HEK293 (cell line): ENCODE data around the gene PRICKLE1.

Source experiments
- CTCF ChIA-PET: fragments of 350-600 bp; formaldehyde crosslinking; extraction: SDS; loops from one replicate; lab custom pipeline; 2021; ENCODE audit warnings: antibody characterized with exemption; lab: Yijun Ruan, JAX
- POLR2A ChIA-PET: fragments of 300-600 bp; formaldehyde crosslinking; extraction: SDS; loops from one replicate; lab custom pipeline; 2020; ENCODE audit warnings: antibody characterized with exemption, inconsistent platforms; lab: Yijun Ruan, JAX
- H3K27ac ChIP-seq: fragments of 200-500 bp; sonication (Bioruptor generic); 2 replicates; pipeline ENCODE4 v1.5.1; 2014; ENCODE audit warnings: low read depth, low read length, control low read depth, inconsistent platforms; ENCODE audit errors: extremely low read depth
- H3K36me3 ChIP-seq, 2 experiments: fragments of 200-500 bp in 1 of 2; sonication (Bioruptor generic) in 1 of 2; 1 replicate in 1 of 2; 2 replicates in 1 of 2; pipeline ENCODE4 v1.5.1; 2014 to 2017; ENCODE audit warnings: inconsistent platforms in 2 of 2, low read length in 2 of 2; ENCODE audit not compliant: control insufficient read depth in 2 of 2, insufficient read depth in 1 of 2
- H3K4me1 ChIP-seq: fragments of 200-500 bp; sonication (Bioruptor generic); 2 replicates; pipeline ENCODE4 v1.5.1; 2014; ENCODE audit warnings: mild to moderate bottlenecking, low read length, inconsistent platforms; ENCODE audit not compliant: control insufficient read depth, insufficient read depth
- H3K4me3 ChIP-seq: 2 replicates; pipeline ENCODE4 v1.5.1; 2011; ENCODE audit warnings: low read depth, mild to moderate bottlenecking, control low read depth, low read length, moderate library complexity
- H3K9me3 ChIP-seq: fragments of 200-500 bp; sonication (Bioruptor generic); 2 replicates; pipeline ENCODE4 v1.5.1; 2014; ENCODE audit warnings: low read depth, low read length, inconsistent platforms; ENCODE audit not compliant: control insufficient read depth, insufficient read depth
- FEZF1 ChIP-seq: fragments of 450-650 bp; formaldehyde crosslinking; IDR thresholded peaks from 2 replicates; pipeline ENCODE4 v1.5.1; 2016; ENCODE audit warnings: missing biosample characterization, missing genetic modification characterization
- HIC1 ChIP-seq: fragments of 450-650 bp; formaldehyde crosslinking; IDR thresholded peaks from 2 replicates; pipeline ENCODE4 v1.5.1; 2016; ENCODE audit warnings: missing biosample characterization, missing genetic modification characterization
- PRDM6 ChIP-seq: fragments of 450-650 bp; formaldehyde crosslinking; IDR thresholded peaks from 2 replicates; pipeline ENCODE4 v1.5.1; 2017; ENCODE audit warnings: missing biosample characterization, missing genetic modification characterization
- WT1 ChIP-seq: fragments of 450-650 bp; formaldehyde crosslinking; IDR thresholded peaks from 2 replicates; pipeline ENCODE4 v1.5.1; 2016; ENCODE audit warnings: missing biosample characterization, missing genetic modification characterization
- ZBTB8A ChIP-seq: fragments of 450-650 bp; formaldehyde crosslinking; IDR thresholded peaks from 2 replicates; pipeline ENCODE4 v1.5.1; 2016; ENCODE audit warnings: missing biosample characterization, missing genetic modification characterization
- ZNF10 ChIP-seq: fragments of 450-650 bp; formaldehyde crosslinking; IDR thresholded peaks from 2 replicates; pipeline ENCODE4 v1.5.1; 2017; ENCODE audit warnings: missing biosample characterization, missing genetic modification characterization
- ZNF132 ChIP-seq: fragments of 450-650 bp; formaldehyde crosslinking; IDR thresholded peaks from 2 replicates; pipeline ENCODE4 v1.5.1; 2017; ENCODE audit warnings: missing biosample characterization, missing genetic modification characterization, borderline replicate concordance
- ZNF169 ChIP-seq: fragments of 450-650 bp; formaldehyde crosslinking; IDR thresholded peaks from 2 replicates; pipeline ENCODE4 v1.5.1; 2016; ENCODE audit warnings: missing biosample characterization, missing genetic modification characterization
- ZNF174 ChIP-seq: fragments of 450-650 bp; formaldehyde crosslinking; IDR thresholded peaks from 2 replicates; pipeline ENCODE4 v1.5.0; 2017; ENCODE audit warnings: missing biosample characterization, mild to moderate bottlenecking, missing genetic modification characterization
- ZNF2 ChIP-seq: fragments of 450-650 bp; formaldehyde crosslinking; IDR thresholded peaks from 2 replicates; pipeline ENCODE4 v1.5.1; 2016; ENCODE audit warnings: missing biosample characterization, missing genetic modification characterization
- ZNF239 ChIP-seq: fragments of 450-650 bp; formaldehyde crosslinking; IDR thresholded peaks from 2 replicates; pipeline ENCODE4 v1.5.1; 2016; ENCODE audit warnings: missing biosample characterization, missing genetic modification characterization
- ZNF324 ChIP-seq: fragments of 450-650 bp; formaldehyde crosslinking; IDR thresholded peaks from 2 replicates; pipeline ENCODE4 v1.5.1; 2016; ENCODE audit warnings: missing biosample characterization, missing genetic modification characterization
- ZNF341 ChIP-seq: fragments of 450-650 bp; formaldehyde crosslinking; IDR thresholded peaks from 2 replicates; pipeline ENCODE4; 2016; ENCODE audit warnings: low read depth, missing biosample characterization, missing genetic modification characterization
- ZNF37A ChIP-seq: fragments of 450-650 bp; IDR thresholded peaks from 2 replicates; pipeline ENCODE4 v1.5.1; 2018; ENCODE audit warnings: missing biosample characterization, missing genetic modification characterization
- ZNF423 ChIP-seq: fragments of 450-650 bp; formaldehyde crosslinking; IDR thresholded peaks from 2 replicates; pipeline ENCODE4 v1.5.1; 2016; ENCODE audit warnings: missing biosample characterization, missing genetic modification characterization
- ZNF558 ChIP-seq: fragments of 450-650 bp; formaldehyde crosslinking; IDR thresholded peaks from 2 replicates; pipeline ENCODE4 v1.5.1; 2016; ENCODE audit warnings: missing biosample characterization, missing genetic modification characterization
- ZNF560 ChIP-seq: fragments of 450-650 bp; formaldehyde crosslinking; IDR thresholded peaks from 2 replicates; pipeline ENCODE4 v1.5.1; 2017; ENCODE audit warnings: missing biosample characterization, missing genetic modification characterization, borderline replicate concordance
- ZNF561 ChIP-seq: fragments of 450-650 bp; IDR thresholded peaks from 2 replicates; pipeline ENCODE4 v1.5.1; 2018; ENCODE audit warnings: missing biosample characterization, missing genetic modification characterization, borderline replicate concordance
- ZNF600 ChIP-seq: fragments of 450-650 bp; formaldehyde crosslinking; IDR thresholded peaks from 2 replicates; pipeline ENCODE4 v1.5.1; 2016; ENCODE audit warnings: missing biosample characterization, missing genetic modification characterization
- ZNF629 ChIP-seq: fragments of 450-650 bp; formaldehyde crosslinking; IDR thresholded peaks from 2 replicates; pipeline ENCODE4 v1.5.1; 2017; ENCODE audit warnings: missing biosample characterization, missing genetic modification characterization
- ZNF645 ChIP-seq: fragments of 450-650 bp; formaldehyde crosslinking; IDR thresholded peaks from 2 replicates; pipeline ENCODE4; 2016; ENCODE audit warnings: missing biosample characterization, missing genetic modification characterization
- ZNF664 ChIP-seq: fragments of 450-650 bp; formaldehyde crosslinking; IDR thresholded peaks from 2 replicates; pipeline ENCODE4 v1.5.1; 2016; ENCODE audit warnings: missing biosample characterization, missing genetic modification characterization
- ZNF670 ChIP-seq: fragments of 450-650 bp; formaldehyde crosslinking; IDR thresholded peaks from 2 replicates; pipeline ENCODE4 v1.5.1; 2016; ENCODE audit warnings: missing biosample characterization, missing genetic modification characterization, low read depth
- ZNF704 ChIP-seq: fragments of 450-650 bp; formaldehyde crosslinking; IDR thresholded peaks from 2 replicates; pipeline ENCODE4 v1.5.1; 2016; ENCODE audit warnings: missing biosample characterization, missing genetic modification characterization
- ZNF785 ChIP-seq: fragments of 450-650 bp; formaldehyde crosslinking; IDR thresholded peaks from 2 replicates; pipeline ENCODE4 v1.5.1; 2016; ENCODE audit warnings: missing biosample characterization, missing genetic modification characterization
- ZSCAN23 ChIP-seq: fragments of 450-650 bp; formaldehyde crosslinking; IDR thresholded peaks from 2 replicates; pipeline ENCODE4 v1.5.1; 2016; ENCODE audit warnings: missing biosample characterization, missing genetic modification characterization

The PRICKLE1 gene

GRCh38 chr12:42473130-42473529 is 116.4 kb downstream of the PRICKLE1 start (continued):
- TF ChIP-seq HIC1 (tag by site-specific recombination) = no peak
- no peak for TF ChIP-seq ZNF645 (tag by site-specific recombination)
- no peak for TF ChIP-seq ZSCAN23 (tag by site-specific recombination)
- no peak for TF ChIP-seq ZNF600
- TF ChIP-seq FEZF1 (tag by site-specific recombination) = no peak; the same call in 1 of the 2 replicates
- peak; percentile 63 for TF ChIP-seq PRDM6 (tag by site-specific recombination)
- no peak for TF ChIP-seq ZNF239 (tag by site-specific recombination)
- TF ChIP-seq ZNF2 (tag by site-specific recombination) = 0 out of 2 replicates have a peak, but pooled peaks have one; percentile 25
- peak; percentile 43 for TF ChIP-seq ZNF664 (tag by site-specific recombination)
- no peak for TF ChIP-seq WT1 (tag by site-specific recombination)
- peak; percentile 50 for TF ChIP-seq ZNF629 (tag by site-specific recombination)
- TF ChIP-seq ZBTB8A = no peak
- TF ChIP-seq ZNF560 = no peak
- no peak for TF ChIP-seq ZNF37A (tag by site-specific recombination)
- no peak for TF ChIP-seq ZNF169 (tag by site-specific recombination)
- no peak for TF ChIP-seq ZNF558 (tag by site-specific recombination)

- Histone ChIP-seq H3K4me1 (peaks cover 12% of the 10 kb centered on the region), H3K36me3 (peaks cover 0 to 22% of the 10 kb centered on the region in 2 experiments; a peak in 2 of 3 replicates), H3K9me3 (no peaks in the 10 kb centered on the region), H3K4me3 (no peak overlapping the region), H3K27ac (no peak overlapping the region)
- TF ChIP-seq ZNF10 (tag by site-specific recombination) = no peak
- TF ChIP-seq ZNF324 (tag by site-specific recombination) = no peak
- POLR2A ChIA-PET = no interaction called here
- CTCF ChIA-PET = no interaction called here
Measured at GRCh38 chr12:42472376-42472775, 117.2 kb downstream of the PRICKLE1 start.

GRCh38 chr12:42469355-42470175 is 120.0 kb downstream of the PRICKLE1 start:
- peaks cover 6 to 44% of the 10 kb centered on the region in 2 experiments for H3K36me3 ChIP-seq
- H3K27ac ChIP-seq = no peak overlapping the region
- H3K4me1 ChIP-seq = peaks cover 9% of the 10 kb centered on the region
- TF ChIP-seq ZNF704 (tag by site-specific recombination) (no peak), ZNF132 (tag by site-specific recombination) (no peak), ZNF670 (tag by site-specific recombination) (no peak), ZNF785 (tag by site-specific recombination) (no peak), ZNF423 (no peak), ZNF341 (tag by site-specific recombination) (no peak), ZNF561 (no peak), ZNF600 (no peak), ZNF239 (tag by site-specific recombination) (no peak), ZNF174 (no peak)
- ChIA-PET CTCF (interaction anchor here (0.5 to 1.7 kb wide), 4 partner anchors 9 to 852 kb away, joined by 3 to 8 read pairs (median 4); no protein-coding TSS in a partner anchor), POLR2A (no interaction called here)
- no peak overlapping the region for H3K4me3 ChIP-seq
- H3K9me3 ChIP-seq = no peaks in the 10 kb centered on the region
